Esophagus squamous epithelium (tissue), 4 donors: ENCODE measurements around the gene ILRUN.

Source experiments
- POLR2A ChIP-seq, 4 donors: fragments of 450-650 bp; IDR thresholded peaks; one replicate each; pipeline ENCODE4 v1.6.1; 2017; ENCODE audit warnings: antibody characterized with exemption in 4 of 4, mild to moderate bottlenecking in 4 of 4, moderate library complexity in 3 of 4
- TF ChIP-seq, protein P1 (sequence below), 6 experiments: fragments of 450-650 bp in 4 of 6; fragments of 200-600 bp in 2 of 6; sonication (generic) in 2 of 6; IDR thresholded peaks; one replicate each; pipeline ENCODE4 v1.5.1; 2016 to 2019; ENCODE audit warnings: antibody characterized with exemption in 6 of 6, mild to moderate bottlenecking in 4 of 6, moderate library complexity in 4 of 6

DNA sequence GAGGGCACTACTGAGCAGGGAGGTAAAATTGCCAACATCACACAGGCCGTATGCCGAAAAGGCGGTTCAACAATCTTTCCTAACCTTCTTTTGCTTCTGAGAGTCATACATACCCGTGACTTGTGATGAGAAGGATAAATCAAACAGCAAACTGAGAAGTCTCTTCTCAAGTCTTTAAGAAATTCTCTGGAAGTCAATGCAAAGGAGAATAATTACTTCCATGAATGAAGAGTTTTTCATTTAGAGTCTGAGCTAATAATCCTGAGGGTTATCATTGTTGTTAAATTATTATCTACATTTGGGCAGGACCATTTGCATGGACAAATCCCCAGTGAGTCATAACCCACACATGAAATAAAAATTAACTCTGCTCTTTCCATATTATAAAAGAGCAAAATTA lies 22.4 kb upstream of the ILRUN start:
- TF ChIP-seq, protein P1, sequence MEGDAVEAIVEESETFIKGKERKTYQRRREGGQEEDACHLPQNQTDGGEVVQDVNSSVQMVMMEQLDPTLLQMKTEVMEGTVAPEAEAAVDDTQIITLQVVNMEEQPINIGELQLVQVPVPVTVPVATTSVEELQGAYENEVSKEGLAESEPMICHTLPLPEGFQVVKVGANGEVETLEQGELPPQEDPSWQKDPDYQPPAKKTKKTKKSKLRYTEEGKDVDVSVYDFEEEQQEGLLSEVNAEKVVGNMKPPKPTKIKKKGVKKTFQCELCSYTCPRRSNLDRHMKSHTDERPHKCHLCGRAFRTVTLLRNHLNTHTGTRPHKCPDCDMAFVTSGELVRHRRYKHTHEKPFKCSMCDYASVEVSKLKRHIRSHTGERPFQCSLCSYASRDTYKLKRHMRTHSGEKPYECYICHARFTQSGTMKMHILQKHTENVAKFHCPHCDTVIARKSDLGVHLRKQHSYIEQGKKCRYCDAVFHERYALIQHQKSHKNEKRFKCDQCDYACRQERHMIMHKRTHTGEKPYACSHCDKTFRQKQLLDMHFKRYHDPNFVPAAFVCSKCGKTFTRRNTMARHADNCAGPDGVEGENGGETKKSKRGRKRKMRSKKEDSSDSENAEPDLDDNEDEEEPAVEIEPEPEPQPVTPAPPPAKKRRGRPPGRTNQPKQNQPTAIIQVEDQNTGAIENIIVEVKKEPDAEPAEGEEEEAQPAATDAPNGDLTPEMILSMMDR (IDR thresholded peaks at IDR 0.05), result no peak
- TF ChIP-seq POLR2A (IDR thresholded peaks at IDR 0.05), result no peak
